G401 (cell line): ENCODE measurements around the gene COL23A1. TPM values are rescaled to one million over a fixed set of nuclear protein-coding genes. Genes with fewer than 3 reads are reported as not detected.

ENCODE experiments used
- DNase-seq: peaks from one replicate; pipeline ENCODE4 v3.0.0-alpha.2; 2015; ENCODE audit warnings: low spot score
- in situ Hi-C: cut with HindIII; loops from 2 replicates; pipeline ENCODE4 v1.10.0; 2016; ENCODE audit warnings: low sequenced_read_pairs, mixed read lengths
- total RNA-seq: library from RNA; depleted of rRNA; stranded (reverse); fragments of >200 nt; shearing (Covaris generic); gene quantifications from 2 replicates; pipeline ENCODE4 v1.2.3, GENCODE V29; 2014

The COL23A1 gene
- total RNA-seq, 1 experiment from 2014 or later = not detected

DNA sequence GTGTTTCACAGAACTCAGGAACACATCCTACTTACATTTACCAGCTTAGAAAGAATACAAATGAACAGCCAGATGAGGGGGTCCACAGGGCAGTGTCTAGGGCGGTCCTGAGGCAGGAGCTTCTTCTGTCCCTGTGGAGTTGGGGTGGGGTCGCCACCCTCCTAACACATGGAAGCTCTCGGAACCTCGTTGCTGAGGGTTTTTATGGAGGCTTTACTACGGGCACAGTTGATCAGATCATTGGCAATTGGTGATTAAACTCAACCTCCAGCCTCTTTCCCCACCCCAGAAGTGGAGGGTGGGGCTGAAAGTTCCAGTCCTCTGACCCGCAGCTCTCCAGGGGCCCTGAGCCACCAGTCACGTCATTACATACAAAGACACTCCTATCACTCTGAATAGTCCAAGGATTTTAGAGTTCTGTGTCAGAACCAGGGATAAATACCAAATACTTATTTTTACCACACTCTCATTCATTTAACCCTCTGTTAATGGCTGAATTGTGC lies 156.9 kb downstream of the COL23A1 start:
- no peak for DNase-seq
- in situ Hi-C loops = no loop called here

DNA sequence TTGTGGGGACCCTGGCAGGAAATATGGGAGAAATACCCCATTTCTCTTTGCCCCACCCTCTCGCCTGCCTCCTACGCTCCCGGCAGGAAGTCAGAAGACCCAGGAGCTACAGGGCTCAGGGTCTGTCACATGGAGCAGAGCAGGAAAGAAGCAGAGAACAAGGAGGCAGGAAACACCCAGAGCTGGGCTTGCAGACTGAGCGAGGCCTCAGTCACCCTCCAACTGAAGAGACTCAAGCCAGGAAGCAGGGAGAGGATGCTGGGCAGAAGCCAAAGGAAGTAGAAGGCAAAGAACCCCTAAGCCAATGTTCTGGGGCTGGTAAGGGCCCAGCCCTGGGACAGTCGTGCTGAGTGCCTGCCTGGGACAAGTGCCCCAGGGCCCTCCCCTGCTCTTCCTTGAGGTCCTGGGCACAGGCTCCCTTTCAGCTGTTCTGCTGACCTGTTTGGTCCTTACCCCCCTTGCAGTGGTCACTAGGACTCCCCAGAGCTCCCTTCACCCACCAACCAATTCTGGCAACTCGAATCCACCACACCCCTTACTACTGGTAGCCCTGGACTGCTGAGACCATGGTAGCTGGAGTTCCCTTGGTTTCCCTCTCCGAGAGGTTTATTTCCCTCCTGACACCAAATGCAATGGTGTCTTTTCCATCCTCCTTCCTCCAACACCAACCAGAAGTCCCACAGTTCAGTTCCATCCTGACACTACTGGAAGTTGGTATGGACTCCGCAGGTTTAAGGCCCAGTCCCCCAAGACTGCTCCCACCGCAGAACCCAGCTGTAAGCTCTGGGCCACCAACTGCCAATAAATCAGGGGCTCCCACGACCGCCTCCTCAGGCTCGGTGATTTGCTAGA lies 157.5 kb downstream of the COL23A1 start:
- DNase-seq = no peak

DNA sequence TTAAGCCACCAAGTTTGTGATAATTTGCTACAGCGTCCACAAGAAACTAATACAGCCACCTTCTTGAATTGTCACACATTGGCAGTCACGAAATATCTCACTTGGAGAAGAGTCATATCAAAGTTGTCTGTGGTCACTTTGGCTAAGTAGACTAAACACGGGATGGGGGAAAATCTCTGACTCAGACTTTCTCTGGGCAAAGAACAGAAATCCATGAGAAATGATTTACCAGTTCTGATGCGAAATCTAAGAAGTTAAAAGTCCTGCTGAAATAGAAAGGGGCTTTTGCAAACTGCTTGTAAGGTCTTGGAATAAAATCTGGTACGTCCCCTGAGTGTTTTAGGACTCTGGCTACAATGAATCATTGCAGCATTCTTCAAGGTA lies 158.4 kb downstream of the COL23A1 start:
- no peak for DNase-seq
- in situ Hi-C loops = no loop called here

More for the DNA sequence above, 157.5 kb downstream of the COL23A1 start:
- in situ Hi-C loops = no loop called here

DNA sequence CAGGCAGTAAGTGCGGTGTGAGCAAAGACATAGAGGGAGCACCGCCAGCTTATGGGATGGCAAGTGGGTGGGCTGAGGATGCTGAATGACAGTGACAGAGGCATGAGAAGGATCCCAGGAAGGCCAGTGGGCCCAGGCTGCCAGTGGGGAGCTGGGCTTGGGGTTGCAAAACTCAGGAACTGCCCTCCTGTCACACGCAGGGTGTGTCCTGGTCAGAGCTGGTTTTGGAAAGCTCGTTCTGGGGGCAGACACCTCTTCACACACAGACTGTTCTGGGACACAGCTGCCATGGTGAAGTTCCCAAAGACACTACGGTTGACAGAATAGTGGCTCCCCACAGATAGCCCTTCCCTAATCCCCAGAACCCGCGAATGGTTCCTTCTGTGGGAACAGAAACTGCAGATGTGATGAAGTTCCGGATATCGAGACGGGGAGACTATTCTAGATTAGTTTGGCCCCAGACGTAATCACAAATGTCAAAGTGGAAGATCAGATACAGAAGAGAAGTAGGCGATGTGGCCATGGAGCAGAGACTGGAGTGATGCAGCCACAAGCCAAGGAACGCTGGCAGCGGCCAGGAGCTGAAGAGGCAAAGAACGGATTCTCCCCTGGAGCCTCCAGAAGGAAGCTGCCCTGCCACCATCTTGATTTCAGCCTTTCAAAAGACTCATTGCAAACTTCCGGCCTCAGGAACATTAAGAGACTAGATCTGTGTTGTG lies 159.0 kb downstream of the COL23A1 start:
- in situ Hi-C loops = no loop called here
- DNase-seq = no peak

DNA sequence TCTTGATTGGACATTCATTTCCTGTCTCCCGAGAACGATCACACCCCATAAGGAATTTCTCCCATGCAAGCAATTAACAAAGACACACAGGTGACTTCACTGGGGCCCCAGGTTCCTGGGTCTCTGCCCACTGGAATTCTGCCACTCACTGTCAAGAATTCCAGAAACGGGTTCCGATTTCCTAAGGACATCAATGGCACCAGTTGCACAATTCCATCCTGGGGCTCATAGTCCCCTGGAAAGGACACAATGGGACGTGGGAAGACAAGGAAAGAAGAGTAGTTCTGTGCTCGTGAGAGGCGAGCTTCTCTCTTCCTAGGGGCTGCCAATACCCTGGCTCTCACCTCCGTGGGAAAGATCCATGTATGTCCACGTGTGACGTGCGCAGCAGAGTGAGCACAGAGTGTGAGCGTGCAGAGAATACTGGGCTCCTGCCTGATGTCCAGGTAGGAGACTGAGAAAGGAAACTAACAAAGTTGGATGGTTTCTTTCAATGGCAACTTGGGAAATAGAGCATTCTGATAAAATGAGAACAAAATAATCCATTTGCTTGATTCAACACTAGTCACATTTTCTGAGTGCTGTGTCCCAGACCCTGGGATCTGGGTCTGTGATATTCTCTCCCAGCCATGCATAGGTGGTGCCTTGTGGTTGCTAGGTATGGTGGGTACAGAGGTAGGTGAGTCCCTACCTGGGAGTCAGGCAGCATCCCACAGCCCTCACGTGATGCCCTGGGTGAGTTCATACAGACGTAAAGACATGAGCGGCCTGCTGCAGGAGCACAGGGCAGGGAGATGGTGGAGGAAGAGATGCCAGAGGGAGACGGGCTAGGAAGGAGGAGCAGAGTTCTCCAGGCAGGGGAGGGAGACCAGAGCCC lies 159.8 kb downstream of the COL23A1 start:
- DNase-seq = peak; percentile 48
- in situ Hi-C loops = no loop called here

DNA sequence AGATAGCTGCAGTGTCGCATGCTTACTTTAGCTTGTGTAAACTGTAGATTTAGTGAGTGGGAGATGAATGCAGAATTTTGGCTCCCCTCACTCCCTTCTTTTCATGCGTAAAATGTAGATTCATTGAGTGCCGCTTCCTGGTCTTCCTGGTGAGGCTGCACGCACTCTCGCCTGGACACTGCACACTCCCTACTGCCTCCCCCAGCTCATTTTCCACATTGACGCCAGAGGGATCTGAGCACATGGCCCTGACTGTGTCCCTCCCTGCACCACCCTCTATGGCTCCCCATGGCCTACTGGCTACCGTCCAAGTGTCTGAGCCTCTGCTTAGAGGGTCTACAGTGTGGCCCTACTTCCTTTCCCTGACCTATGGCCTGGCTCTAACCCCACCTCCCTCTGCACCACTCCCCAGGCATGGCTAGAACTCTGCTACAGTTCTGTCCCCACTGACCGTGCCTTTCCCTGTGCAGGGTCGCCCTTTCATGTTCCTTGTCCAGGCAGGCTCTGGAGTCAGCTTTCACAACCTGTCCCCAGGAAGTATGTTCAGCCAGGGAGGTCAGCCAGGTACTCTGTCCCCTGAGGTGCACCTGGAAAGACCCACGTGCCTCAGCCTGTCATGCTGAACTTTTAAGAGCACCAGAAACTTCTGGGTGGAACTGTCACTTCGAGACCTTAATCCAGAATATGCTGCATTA lies 160.6 kb downstream of the COL23A1 start:
- no peak for DNase-seq
- in situ Hi-C loops = no loop called here

DNA sequence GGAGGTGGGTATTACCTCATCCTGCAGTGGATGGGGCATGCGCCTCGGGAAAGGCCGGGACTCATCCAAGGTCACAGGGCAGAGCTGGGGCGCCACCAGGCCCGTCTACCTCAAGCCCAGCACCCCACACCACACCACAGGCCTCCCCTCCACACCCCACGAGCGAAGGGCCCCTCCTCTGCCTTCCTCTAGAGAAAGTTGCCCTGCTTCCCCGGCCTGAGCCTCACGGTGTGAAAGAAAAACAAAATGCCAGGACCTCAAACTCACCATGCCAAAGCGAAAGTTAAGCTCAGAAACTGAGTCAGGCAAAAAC lies 161.1 kb downstream of the COL23A1 start:
- no peak for DNase-seq
- in situ Hi-C loops = no loop called here

DNA sequence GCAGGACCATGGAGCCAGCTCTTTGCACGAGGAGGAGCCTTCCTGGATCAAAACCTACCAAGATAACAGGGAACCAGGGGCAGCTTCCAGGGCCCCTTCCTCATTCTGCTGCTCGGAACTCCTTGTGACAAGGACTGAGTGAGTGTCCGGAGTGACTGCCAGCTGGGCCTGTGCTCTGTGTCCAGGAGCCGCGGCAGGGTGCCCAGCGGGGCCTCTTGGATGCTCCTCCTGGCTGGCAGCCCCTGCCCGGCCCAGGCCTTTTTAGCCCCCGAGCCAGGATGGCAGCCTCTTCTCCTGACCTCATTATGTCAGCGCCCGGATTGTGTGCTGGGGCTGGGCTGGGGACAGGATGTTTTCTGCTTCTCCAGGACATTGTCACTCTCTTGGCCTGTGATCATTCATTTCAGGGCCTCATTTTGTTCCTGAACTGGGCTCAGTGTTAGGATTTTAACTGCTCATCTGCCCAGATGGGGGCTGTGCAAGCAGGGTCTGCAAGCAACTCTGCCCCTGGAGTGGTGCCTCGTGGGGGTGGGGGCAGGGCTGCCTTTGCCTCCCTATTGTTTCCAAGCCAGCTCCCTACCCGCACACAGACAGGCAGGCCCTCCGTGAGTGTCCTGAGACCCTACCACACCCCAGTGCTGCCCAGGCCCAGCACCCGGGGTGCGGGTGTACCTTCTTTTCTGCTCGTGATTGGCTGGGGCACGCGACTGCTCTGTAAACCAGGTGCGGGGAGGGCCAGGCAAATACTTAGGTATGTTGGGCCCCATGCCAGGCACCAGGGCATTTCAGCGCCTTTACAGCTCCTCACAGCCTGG lies 161.6 kb downstream of the COL23A1 start:
- in situ Hi-C loops = no loop called here
- peak; percentile 94 for DNase-seq

DNA sequence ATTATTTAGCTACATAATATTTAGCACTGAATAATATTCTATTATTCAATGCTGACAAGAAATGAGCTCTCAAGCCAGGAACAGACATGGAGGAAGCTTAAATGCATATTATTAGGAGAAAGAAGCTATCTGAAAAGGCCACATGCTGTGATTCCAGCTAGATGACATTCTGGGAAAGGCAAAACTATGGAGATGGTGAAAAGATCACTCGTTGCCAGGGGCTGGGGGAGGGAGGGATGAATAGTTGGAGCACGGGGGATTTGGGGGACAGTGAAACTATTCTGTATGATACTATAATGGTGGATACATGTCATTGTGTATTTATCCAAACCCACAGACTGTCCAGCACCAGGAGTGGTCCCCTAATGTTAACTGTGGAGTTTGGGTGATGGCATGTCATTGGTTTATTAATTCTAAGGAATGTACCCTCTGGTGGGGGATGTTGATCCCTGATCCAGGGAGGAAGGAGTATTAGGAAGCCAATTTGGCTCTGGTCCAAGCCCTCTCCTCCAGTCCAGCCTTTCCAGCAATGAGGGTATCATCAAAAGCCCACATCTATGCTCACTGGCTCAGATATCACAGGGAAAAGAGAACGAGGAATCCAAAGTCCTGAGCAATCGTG lies 162.5 kb downstream of the COL23A1 start:
- in situ Hi-C loops = no loop called here
- no peak for DNase-seq

DNA sequence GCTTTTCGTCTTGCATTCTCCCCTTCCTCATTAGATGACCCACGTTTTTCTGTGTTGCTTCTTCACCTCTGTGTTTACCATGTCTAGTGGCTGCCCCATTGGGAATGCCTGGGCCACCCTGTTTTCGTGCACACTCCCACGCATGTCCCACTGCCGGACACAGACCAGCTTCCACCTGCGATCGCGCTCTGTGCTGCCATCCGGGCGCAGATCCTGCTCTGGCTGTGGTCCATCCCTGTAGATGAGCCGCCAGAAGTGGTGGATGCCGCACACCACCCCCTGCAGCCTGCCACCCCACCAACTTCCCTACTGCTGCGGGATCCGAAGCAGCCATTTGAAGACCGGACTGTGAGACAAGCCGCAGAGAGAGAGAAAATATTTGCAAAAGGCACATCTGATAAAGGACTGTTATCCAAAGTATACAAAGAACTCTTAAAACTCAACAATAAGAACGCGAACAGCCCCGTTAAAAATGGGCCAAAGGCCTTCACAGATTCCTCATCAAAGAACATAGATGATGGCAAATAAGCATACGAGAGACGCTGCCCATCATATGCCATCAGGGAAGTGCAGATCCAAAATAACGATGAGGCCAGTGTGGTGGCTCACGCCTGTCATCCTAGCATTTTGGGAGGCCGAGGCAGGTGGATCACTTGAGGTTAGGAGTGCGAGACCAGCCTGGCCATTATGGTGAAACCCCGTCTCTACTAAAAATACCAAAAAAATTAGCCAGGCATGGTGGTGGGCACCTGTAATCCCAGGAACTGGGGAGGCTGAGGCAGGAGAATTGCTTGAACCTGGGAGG lies 163.7 kb downstream of the COL23A1 start:
- in situ Hi-C loops = no loop called here
- peak; percentile 61 for DNase-seq

DNA sequence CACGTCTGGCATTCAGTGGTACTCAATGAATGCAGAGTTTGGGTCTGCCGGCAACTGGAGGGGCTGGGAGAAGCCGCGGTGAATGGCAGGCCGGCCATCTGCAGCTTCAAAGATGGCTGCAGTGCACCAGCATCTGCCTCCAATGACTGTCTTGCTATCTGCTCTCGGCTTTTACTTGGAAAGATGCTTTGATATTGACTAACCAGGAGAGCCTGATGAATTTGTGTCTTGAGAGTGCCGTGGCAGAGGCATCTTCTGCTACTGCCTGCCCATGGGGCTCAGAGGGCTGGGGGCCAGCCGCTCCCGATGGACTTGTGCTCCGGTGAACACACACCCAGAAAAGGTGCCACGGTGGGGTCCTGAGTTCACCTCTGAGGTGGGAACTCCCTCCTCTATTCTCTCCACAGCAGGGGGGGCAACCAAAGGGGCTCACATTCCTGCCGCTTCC lies 164.5 kb downstream of the COL23A1 start:
- no peak for DNase-seq
- in situ Hi-C loops = no loop called here

DNA sequence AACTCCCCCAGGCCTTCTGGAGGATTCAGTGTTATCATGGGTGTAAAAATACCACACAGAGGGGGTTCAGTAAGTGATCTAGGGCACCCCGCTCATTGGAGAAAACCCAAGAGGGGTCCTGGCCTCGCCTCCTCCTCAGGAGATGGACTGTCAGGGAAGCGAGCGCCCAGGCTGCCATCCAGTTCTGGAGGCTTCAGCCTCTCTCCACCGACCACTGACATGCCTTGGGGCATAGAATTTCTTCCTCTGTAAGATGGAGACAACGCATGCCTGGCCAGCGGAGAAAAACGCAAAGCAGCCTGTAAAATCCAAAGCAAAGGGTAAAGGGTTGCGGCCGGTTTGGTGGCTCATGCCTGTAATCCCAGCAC lies 165.4 kb downstream of the COL23A1 start:
- in situ Hi-C loops = no loop called here
- no peak for DNase-seq

DNA sequence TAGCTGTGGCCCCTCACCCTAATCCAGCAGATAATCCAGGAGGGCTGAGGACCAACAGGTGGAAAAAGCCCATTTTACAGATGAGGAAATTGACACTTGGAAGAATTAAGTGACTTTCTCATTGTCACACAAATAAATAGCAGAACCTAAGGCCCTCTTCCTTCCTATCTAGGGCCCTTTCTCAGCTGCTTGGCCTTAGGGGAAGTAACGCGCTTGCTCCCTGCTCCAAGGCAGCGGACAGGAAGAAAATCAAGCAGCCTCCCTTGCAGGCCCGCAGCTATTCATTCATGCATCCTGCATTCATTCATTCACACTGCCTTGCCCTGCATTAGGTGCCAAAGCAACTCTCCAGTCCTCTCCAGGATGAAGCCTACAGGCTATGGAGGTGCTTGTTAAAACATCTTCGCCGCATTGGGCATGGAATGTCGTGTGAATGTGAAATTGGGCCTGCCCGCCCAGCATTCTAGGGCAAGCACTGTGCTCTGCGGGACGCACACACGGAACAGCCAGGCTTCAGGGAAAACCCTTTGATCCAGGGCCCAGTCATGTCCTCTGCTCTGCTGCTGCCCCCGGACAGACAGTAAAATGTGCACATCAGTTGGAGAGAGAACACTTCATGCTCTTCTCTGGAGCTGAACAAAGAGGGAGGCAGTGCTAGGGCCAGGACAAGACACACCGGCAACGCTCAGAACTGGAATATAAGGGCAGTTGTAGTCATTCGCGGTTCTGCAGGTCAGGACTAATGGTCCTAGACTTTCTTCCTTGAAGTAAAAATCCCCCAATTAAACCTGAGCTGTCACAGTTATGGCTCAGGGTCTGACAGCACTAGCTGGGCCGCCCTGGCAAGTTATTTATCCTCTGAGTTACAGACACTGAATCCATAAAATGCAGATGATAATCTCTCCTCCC lies 166.0 kb downstream of the COL23A1 start:
- DNase-seq = no peak
- in situ Hi-C loops = no loop called here

DNA sequence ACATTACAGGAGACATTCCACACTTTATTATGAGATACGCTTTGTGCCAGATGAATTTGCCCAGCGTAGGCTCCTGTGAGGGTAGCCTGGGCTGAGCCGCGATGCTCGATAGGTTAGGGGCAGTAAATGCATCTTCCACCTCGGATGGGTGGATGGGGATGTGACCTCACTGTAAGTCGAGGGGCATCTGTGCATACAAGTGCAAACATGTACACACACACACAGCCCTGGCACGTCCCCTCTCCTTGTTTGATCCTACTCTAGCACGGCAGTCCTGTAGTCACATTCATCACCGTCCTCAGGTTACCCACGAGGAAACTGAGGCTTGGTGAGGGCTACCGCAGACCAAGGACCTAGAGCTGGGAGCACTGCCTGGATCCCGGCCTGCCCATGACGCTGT lies 166.8 kb downstream of the COL23A1 start:
- no peak for DNase-seq
- in situ Hi-C loops = no loop called here

DNA sequence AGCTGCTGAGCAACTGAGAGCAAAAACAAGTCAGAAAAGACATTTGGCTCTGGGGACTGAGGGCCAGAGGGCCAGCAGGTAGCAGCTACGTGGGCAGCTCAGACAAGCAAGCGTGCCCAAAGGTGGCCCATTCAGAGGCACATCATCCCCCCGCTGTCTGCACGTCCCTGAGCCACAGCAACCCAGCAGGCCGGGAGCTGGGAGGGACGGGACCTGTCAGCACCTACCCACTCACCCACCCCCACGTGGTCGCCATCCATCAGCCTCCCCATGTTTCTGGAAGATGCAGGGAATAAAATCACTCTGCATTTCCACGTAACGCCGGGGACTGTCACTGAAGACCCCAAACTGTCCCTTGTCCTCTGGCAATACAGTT lies 167.8 kb downstream of the COL23A1 start:
- in situ Hi-C loops = no loop called here
- no peak for DNase-seq

DNA sequence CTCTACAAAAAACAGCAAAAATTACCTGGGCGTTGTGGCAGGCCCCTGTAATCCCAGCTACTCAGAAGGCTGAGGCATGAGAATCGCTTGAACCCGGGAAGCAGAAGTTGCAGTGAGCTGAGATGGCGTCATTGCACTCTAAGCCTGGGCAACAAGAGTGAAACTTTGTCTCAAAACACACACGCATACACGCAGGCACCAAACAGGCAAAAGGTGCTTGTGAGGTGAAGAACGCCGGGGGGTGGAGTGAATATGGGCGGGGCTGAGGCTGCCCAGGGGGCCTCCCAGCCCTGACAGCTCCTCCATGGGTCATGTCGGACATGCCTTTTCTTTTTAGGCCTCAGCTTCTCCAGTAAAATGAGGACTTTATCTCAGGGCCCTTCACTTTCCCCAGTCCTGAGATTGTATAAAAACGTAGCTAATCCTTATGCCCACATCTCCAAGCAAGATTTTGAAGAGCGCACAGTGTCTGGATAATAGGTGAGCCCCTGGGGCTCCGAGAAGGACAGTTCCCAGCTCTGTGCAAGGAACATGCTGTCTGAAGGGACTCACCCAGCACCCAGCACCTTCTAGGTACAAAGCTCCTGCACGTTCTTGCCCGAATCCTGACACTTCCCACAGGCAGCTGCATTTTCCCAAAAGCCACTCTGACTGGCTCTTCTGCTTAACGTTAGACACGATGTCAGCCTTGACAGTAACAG lies 168.3 kb downstream of the COL23A1 start:
- DNase-seq = no peak
- in situ Hi-C loops = no loop called here
